HL-60/S4 (cell line): ENCODE data around the gene MZF1.

Experiments used
- in situ Hi-C: fragments of 300-500 bp; cut with MboI; formaldehyde crosslinking; loops from 2 replicates; pipeline ENCODE4 v1.14.3; 2022; ENCODE audit warnings: low sequenced_read_pairs

MZF1 gene

DNA sequence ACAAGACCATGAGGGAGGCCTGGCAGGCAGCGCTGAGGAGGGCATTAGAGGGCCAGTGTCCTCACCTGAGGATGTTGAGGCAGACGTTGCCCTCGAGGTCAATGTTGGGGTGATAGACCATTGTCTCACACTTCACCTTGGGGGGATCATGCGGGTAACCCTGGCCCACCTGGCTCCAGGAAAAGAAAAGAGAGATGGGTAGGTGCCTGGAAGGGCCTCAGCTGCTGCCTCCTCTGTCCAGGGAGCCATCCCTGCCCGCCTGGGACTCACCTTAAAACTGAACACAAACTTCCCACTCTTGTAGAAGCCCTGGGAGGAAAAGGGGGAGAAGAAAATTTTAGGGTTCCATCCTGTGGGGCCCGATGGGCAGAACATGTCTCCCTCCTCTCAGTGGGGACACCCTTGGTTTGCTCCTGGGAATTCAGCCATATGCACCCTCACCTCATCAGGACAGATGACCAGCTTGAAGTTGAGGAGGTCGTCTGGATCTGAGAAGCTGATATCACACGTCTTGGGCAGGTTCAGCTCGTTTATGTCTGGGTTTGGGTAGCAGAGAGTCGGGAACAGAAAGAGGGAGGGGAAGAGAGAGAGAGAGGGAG lies 16.4 kb downstream of the MZF1 start:
- in situ Hi-C loops, result no loop called here

- in situ Hi-C loops, result no loop called here
These were observed 17.1 kb downstream of the MZF1 start for GRCh38 chr19:58555920-58556621.

DNA sequence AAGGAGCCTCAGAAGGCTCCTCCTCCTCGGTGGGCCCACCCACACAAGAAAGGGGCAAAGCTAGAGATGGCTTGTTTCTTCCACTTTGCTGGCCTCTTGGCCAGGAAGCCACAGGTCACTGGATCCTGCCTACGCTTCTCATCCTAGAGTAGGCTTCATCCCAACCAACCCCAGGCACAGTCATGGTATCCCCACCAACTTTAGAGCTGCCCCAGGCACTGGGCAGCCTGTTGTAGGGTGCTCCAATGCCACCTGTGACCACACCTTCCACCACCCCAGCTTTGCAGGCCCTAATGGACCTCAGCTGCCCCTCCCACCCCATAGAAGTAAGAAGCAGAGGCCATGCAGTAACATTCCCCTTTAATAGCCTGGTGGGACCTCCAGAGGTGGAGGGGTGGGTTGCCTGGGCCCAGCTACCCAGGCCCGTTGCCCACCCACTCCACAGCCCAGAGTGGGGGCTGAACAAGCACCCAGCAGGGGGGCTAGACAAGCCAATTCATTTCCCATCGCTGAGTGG lies 17.7 kb downstream of the MZF1 start:
- in situ Hi-C loops, result no loop called here

DNA sequence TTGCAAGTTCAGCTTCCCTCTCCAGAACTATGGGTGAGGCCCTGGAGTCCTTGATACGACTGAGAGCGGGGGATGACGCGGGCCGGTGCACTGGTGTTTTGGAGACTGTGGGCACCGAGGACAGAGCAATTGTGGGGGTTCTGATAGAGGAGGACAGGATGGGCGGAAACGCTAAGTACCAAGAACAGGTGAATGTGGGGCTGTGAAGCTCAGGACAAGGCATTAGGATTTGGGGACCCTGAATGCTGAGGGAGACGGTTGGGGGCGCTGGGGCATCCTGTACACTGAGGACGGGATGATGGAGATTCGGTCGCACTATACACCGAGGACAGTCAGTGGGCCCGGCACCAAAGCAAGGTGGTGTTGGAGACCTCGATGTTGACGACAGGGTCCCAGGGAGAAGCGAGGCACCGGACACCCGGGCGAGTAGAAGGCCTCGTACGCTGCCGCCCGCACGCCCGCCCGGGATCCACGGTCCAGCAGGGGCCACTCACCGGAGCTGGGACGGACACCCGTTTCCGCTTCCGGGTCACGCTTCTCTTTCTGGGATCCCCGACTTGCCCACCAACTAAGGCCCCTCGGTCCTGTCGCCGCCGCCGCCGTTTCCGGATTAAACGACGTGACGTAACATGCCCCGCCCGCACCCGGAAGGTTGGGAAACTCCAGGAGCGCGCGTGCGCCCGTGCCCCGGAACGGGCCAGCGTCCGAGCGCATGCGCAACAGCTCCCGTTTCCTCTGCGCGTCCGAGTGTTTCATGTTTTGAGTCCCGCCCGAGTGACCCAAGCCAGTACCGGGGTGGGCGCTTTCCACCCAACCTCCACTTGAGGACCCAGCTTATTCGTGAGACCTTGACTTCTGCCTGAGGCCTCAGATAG lies 18.4 kb downstream of the MZF1 start, which contains the start of gene CHMP2A:
Gene CHMP2A, minus strand, starts transcription at position 612 of the 875 bp plus-strand sequence. CDS start 893 bp downstream, outside the sequence.
- in situ Hi-C loops, result no loop called here

DNA sequence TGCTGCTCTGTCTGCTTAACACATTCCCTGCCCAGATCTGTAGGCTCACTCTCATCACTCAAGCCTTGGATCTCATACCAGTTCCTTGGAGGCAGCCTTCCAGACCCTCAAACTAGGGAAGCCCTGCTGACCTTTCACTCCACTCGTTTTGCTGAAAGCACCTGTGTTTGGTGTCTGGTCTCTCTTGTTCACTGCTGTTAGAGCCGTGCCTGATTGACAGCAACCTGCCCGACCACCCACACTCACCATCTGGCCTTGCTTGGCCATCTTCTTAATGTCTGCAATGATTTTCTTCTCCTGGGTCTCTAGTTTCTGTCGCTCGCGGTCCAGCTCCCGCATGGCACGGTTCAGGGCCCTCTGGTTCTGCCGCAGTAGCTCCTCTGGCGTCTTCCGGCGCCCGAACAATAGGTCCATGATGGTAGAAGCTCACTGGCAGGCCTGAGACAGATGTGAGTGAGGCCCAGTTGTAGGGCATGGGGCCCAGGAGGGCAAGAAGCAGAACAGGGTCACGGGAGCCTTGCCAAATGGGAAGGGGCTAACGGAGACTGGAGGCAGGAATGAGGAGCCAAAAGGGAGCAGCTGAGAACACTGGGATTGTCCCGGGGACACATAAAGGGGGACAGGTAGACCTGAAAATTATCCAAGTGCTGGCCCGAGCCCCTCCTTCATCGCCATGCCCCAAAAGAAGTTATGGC lies 19.2 kb downstream of the MZF1 start:
- in situ Hi-C loops, result no loop called here

DNA sequence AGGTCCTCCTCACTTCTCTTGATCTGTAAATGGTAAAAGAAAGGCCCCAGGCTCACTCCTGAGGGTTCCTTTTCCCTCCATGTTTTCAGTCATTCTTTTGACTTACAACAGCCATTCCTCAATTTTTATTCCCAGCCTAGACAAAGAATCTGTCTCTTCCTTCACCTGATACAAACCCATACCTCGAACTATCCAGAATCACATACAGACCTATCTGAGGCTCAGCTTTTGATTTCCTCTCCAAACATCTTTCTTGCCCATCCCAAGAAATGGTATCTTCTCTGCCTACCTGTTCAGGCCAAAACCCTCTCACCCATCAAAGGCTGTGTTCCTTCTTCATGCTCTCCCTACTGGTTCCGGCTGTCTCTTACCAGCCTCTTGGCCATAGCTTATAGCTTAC lies 20.5 kb downstream of the MZF1 start:
- in situ Hi-C loops, result no loop called here

DNA sequence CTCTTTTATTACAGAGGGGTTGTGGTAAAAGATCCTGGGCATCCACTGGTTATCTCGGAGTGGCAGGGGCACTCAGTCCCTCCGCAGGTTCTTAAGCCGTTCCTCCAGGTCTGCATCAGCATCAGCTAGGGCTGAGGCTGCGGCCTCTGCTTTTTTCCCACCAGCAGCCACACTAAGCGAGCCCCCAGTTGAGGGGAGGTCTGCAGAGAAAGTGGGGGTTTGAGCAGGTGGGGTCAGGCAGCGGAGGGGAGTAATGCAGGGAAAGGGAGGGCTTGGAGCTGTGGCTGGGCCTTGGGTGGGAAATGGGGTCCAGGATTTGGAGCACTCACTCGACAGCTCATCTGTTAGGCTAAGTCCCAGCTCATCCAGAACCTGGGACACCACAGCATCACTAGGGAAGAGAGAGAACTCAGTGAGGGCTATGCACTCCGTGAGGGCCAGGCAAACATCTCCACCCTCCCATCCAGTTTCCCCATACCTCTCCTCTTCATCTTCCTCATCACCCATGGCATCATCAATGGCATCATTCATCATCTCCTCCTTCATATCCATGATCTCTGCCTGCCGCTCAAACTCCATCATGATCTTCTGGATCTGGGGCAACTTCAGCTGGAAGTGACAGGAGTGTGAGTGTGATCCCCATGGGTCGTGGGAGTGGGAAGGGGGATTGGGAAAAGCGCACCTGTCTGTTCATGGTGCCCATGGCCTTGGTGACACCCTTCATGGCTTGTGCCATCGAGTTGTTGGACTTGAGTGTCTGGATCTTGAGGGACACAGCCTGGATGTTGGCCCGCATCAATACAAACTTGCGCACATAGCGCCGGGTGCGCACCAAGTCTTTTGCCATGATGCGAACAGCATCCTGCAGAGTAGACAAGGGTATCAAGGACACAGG lies 21.3 kb downstream of the MZF1 start:
- in situ Hi-C loops, result no loop called here

DNA sequence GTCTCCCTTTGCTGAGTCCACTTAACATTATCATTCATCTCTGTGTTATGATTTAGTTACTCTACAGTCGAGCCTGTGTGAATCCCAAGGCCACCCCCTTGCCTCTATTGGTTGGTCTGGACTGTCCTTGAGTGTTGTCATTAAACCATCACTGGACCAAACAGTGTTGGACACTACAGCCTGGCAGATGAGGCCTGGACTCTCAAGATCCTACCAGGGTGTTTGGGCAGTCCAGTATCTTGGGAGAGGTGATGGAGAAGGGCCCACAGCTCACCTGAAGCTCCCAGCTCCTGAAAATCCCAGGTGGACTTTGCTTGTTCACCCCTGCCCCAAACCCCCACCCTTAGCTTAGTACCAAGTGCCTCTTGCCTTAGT lies 22.0 kb downstream of the MZF1 start:
- in situ Hi-C loops, result no loop called here

GRCh38 chr19:58550362-58551122 lies 22.6 kb downstream of the MZF1 start:
- in situ Hi-C loops, result no loop called here

DNA sequence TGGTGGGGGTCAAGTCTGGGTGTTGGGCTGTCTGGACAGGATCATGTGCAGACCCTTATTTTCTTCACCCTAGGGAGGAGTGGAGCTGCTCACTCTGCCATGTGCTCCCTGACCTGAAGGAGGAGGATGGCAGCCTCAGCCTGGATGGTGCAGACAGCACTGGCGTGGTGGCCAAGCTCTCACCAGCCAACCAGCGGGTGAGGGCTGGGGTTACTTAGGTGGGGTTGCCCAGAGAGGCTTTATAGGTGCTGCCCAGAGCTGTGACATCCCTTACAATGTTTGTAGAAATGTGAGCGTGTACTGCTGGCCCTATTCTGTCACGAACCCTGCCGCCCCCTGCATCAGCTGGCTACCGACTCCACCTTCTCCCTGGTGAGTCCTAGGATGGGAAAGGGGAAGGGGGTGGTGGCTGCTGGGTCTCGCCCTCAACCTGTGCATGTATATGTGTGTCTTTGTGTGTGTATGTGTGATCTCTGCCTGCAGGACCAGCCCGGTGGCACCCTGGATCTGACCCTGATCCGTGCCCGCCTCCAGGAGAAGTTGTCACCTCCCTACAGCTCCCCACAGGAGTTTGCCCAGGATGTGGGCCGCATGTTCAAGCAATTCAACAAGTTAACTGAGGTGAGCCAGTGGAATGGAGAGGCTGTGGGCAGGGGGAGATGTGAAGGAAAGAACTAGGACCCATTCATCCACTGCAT lies 23.3 kb downstream of the MZF1 start:
- in situ Hi-C loops, result no loop called here

GRCh38 chr19:58548859-58549663 lies 24.1 kb downstream of the MZF1 start:
- in situ Hi-C loops, result no loop called here

GRCh38 chr19:58547323-58548312 lies 25.5 kb downstream of the MZF1 start:
- in situ Hi-C loops, result no loop called here

GRCh38 chr19:58546019-58546530 lies 27.1 kb downstream of the MZF1 start:
- in situ Hi-C loops, result no loop called here

DNA sequence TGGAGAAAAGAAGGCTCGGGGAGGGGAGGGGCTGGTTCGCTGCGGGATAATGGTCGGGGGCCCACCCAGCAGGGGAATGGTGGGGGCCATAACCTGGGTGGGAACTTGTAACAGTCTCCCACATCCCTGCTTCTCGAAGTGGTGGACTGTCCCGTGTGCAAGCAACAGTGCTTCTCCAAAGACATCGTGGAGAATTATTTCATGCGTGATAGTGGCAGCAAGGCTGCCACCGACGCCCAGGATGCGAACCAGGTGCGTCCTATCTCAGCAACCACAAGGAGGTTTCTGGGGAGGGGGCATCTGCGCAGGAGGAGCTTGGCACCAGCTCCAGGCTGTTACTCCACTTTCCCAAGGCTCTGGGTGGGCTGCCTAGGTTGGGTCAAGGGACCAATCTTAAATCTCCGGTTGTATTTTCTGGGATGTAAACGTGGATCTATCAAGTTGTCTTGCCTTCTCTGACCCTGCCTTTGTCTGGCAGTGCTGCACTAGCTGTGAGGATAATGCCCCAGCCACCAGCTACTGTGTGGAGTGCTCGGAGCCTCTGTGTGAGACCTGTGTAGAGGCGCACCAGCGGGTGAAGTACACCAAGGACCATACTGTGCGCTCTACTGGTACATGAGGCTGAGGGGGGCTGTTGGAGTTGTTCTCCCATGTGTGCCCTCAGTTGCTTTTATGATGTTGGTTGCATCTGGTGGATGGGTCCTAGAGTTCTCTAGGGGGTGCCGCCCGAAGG lies 27.7 kb downstream of the MZF1 start:
- in situ Hi-C loops, result no loop called here

DNA sequence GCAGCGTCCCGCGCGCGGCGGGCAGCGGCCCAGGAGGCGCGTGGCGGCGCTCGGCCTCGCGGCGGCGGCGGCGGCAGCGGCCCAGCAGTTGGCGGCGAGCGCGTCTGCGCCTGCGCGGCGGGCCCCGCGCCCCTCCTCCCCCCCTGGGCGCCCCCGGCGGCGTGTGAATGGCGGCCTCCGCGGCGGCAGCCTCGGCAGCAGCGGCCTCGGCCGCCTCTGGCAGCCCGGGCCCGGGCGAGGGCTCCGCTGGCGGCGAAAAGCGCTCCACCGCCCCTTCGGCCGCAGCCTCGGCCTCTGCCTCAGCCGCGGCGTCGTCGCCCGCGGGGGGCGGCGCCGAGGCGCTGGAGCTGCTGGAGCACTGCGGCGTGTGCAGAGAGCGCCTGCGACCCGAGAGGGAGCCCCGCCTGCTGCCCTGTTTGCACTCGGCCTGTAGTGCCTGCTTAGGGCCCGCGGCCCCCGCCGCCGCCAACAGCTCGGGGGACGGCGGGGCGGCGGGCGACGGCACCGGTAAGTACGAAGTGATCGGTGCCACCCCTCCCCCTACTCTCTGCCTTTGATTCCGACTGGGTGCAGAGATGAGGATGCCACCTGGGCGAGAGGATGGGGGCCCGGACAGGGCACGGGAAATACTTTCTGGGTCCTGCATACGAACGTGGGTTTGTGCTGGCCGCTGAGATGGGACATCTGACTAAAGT lies 28.4 kb downstream of the MZF1 start:
- in situ Hi-C loops, result no loop called here
